ENCODE measurements around the gene USP7.
A peak's percentile ranks its signal among the peaks of the same experiment; 100 is the strongest.
"Not testable (repeated sequence)": the region's sequence is repeated elsewhere in the genome, so short reads cannot be mapped to it uniquely, and the experiment has no call there.

Gene USP7

GRCh38 chr16:8963821-8964441 lies at the start of gene USP7:
USP7 (minus strand) TSS chr16:8963906; CDS start chr16:8963285, 621 bp downstream.
- peak; percentile 97 for DNase-seq

DNA sequence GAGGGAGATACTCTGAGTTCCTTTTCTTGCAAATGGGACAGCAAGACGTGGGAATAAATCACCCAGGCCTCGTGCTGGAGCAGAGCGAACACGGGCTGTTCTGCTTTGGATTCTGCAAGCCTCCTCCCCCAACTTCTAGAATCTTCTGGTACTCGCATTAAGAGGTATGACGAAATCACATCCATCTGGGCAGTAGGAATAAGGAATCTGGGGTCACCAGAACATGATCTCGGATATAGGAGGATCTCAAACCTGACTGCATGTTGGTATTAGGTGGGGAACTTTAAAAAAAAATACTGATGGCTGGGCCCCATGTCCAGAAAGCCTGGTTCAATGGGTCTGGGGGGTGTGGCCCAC lies 49.8 kb upstream of the USP7 start:
- DNase-seq, result no peak

GRCh38 chr16:9012848-9013507 lies 49.3 kb upstream of the USP7 start:
- DNase-seq, result no peak

DNA sequence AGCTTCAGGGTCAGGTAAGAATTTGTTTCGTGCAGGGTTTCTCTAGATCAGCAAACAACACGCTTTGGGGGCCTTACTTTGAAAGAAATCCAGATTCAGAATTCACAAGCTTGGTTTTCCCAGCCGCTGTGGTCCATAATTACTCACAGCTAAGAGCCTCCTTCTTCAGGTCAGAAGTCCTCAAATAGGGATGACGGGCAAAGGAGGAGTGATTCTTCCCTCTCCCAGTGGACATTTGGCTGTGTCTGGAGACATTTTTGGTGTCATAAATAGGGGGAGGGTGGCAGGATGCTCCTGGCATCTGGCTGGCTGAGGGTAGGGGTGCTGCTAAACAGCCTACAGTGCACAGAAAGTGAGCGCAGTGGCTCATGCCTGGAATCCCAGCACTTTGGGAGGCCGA lies 48.6 kb upstream of the USP7 start:
- DNase-seq, result no peak

DNA sequence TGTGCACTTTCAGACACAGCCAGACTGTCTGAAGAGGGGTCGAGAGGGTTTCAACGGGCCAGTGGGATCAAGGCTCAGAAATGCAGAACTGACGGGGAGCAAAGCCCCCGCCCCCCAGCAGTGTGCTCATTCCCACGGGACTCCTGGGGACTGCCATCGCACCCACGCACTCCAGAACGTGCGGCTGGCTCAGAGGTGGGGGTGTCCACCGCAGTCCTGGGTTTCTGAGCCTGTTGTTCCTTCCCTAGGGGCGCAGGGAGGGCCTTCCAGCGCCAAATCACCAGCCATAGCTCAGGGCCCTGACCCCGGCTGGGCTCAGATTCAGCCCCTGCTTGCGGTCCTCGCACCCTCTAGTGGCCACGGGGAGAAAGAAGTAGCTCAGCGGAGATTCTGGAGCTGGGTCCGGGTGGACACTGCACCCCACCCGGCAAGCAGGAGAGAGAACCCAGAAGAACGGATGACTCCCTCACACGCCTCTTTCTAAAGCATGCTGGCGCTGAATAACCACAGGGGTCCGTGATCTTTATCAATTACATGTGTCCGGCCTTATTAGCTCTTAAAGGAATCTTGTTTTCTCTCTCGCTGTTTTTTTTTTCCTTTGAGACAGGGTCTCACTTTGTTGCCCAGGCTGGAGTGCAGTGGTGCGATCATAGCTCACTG lies 45.0 kb upstream of the USP7 start:
- DNase-seq, result peak; percentile 87

GRCh38 chr16:9007177-9007794 lies 43.6 kb upstream of the USP7 start:
- peak; percentile 82 for DNase-seq

DNA sequence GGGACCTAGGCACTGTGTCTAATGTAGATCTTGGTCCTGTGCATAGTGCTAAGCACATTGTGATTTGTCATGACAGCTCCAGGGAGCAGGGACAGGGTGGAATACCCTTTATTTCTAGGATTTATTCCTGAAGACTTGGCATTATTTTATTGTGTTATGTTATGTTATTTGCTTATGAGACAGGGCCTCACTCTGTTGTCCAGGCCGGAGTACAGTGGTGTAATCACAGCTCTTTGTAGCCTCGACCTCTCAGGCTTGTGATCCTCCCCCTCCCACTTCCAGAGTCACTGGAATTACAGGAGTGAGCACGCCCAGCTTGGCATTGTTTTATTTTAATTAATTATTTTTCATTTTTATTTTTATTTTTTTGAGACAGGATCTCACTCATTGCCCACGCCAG lies 40.5 kb upstream of the USP7 start:
- DNase-seq, result no peak

DNA sequence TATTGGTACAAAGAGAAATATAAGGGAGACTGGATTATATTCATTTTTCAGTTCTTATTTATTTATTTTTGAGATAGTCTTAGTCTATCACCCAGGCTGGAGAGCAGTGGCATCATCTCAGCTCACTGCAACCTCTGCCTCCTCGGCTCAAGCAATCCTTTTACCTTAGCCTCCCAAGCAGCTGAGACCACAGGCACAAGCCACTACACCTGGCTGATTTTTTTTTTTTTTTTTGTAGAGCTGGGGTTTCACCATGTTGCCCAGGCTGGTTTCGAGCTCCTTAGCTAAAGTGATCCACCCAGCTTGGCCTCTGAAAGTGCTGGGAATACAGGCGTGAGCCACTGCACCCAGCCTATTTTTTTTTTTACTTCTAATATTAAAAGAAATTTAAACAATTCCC lies 40.1 kb upstream of the USP7 start:
- DNase-seq, result no peak

DNA sequence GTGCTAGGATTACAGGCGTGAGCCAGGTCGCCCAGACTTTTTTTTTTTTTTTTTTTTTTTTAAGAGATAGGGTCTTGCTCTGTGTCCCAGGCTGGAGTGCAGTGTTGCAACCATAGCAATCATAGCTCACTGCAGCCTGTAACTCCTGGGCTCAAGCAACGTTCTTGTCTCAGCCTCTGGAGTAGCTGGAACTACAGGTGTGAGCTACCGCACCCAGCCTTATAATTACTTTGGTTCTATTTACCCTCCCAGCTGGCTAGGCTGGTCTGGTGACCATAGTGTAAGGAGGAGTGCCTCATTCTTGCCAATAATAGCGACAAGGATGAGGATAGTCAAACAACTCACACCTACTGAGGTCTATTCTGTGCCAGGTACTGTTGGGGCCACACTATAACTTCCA lies 39.6 kb upstream of the USP7 start:
- DNase-seq, result no peak

- DNase-seq, result no peak
Measured at GRCh38 chr16:9002042-9002441, 38.3 kb upstream of the USP7 start.

- DNase-seq, result no peak
Measured at GRCh38 chr16:9000664-9001063, 37.0 kb upstream of the USP7 start.

GRCh38 chr16:8999800-9000199 lies 36.1 kb upstream of the USP7 start:
- no peak for DNase-seq

GRCh38 chr16:8998108-8998507 lies 34.4 kb upstream of the USP7 start:
- peak; percentile 55 for DNase-seq

- no peak for DNase-seq
Measured at GRCh38 chr16:8996891-8997290, 33.2 kb upstream of the USP7 start.

- no peak for DNase-seq
Measured at GRCh38 chr16:8990445-8990844, 26.7 kb upstream of the USP7 start.

GRCh38 chr16:8989099-8989878 lies 25.6 kb upstream of the USP7 start:
- no peak for DNase-seq

- no peak for DNase-seq
Measured at GRCh38 chr16:8986818-8987191, 23.1 kb upstream of the USP7 start.

- no peak for DNase-seq
Measured at GRCh38 chr16:8986111-8986510, 22.4 kb upstream of the USP7 start.

GRCh38 chr16:8982816-8983215 lies 19.1 kb upstream of the USP7 start:
- DNase-seq, result no peak

- not testable (repeated sequence) for DNase-seq
Measured at GRCh38 chr16:8981901-8982300, 18.2 kb upstream of the USP7 start.

DNA sequence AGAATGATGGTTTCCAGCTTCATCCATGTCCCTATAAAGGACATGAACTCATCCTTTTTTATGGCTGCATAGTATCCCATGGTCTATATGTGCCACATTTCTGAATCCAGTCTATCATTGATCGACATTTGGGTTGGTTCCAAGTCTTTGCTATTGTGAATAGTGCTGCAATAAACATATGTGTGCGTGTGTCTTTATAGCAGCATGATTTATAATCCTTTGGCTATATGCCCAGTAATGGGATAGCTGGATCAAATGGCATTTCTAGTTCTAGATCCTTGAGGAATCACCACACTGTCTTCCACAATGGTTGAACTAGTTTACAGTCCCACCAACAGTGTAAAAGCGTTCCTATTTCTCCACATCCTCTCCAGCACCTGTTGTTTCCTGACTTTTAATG lies 12.5 kb upstream of the USP7 start:
- DNase-seq, result not testable (repeated sequence)

GRCh38 chr16:8975039-8975438 lies 11.3 kb upstream of the USP7 start:
- no peak for DNase-seq

DNA sequence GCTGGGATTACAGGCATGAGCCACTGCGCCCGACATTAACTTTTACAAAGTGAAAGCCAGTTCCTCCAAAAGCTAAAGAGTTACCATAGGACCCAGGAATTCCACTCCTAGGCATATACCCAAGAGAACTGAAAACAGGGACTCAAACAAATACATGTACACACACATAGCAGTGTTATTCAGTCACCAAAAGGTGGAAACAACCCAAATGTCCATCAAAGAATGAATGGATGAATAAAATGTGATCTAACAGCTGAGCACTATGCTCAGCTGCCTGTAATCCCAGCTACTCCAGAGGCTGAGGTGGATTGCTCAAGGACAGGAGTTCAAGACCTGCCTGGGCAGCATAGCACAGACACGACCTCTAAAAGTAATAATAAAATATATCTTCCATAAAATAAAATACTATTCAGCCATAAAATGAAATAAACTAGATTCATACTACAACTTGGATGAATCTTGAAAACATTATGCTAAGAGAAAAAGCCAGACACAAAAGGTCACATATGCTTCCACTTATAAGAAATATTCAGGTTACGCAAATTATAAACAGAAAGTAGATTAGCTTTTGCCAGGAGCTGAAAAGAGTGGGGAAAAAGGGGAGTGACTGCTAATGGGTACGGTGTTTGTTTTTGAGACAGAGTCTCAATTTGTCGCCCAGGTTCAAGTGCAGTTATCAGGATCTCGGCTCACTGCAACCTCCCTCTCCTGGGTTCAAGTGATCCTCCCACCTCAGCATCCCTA lies 9.3 kb upstream of the USP7 start:
- DNase-seq, result no peak

Measured in suppressor macrophage treated with lipopolysaccharide for 4 hours (primary cell).